NCI-H1436 (cell line): ENCODE measurements around the gene DPYSL4.

Source experiments
- DNase-seq: peaks from one replicate; lab custom pipeline; 2025; lab: John Stamatoyannopoulos, UW

The DPYSL4 gene

GRCh38 chr10:132243141-132243540, 56.4 kb downstream of the DPYSL4 start:
- no peak for DNase-seq

GRCh38 chr10:132243626-132244025, 56.9 kb downstream of the DPYSL4 start:
- no peak for DNase-seq

GRCh38 chr10:132245056-132245455, 58.3 kb downstream of the DPYSL4 start:
- DNase-seq: no peak

GRCh38 chr10:132246296-132246695, 59.5 kb downstream of the DPYSL4 start:
- no peak for DNase-seq

- DNase-seq: no peak
These were observed 61.2 kb downstream of the DPYSL4 start for GRCh38 chr10:132247943-132248342.

GRCh38 chr10:132248455-132249225, 61.9 kb downstream of the DPYSL4 start:
- peak; percentile 44 for DNase-seq

- DNase-seq: no peak
These were observed 62.5 kb downstream of the DPYSL4 start for GRCh38 chr10:132249226-132249724.

- DNase-seq: no peak
These were observed 63.2 kb downstream of the DPYSL4 start for GRCh38 chr10:132249824-132250375.

GRCh38 chr10:132250481-132251475, 64.0 kb downstream of the DPYSL4 start:
- DNase-seq: no peak

- no peak for DNase-seq
These were observed 65.2 kb downstream of the DPYSL4 start for GRCh38 chr10:132251928-132252327.

- DNase-seq: no peak
These were observed 65.7 kb downstream of the DPYSL4 start for GRCh38 chr10:132252412-132252811.

- DNase-seq: no peak
These were observed 66.4 kb downstream of the DPYSL4 start for GRCh38 chr10:132253092-132253687.

GRCh38 chr10:132254841-132255240, 68.1 kb downstream of the DPYSL4 start:
- DNase-seq: no peak
